HAP-1 (cell line): ENCODE measurements around the gene PIAS3.

ENCODE experiments used
- DNase-seq, 2 experiments: peaks; one replicate each; pipeline ENCODE4 v3.0.0-alpha.2; 2016 to 2020; ENCODE audit warnings: low spot score in 2 of 2
- H3K27me3 ChIP-seq: fragments of 250-450 bp; sonication (Bioruptor Pico); 2 replicates; pipeline ENCODE4 v1.5.1; 2020; ENCODE audit warnings: low read depth, mild to moderate bottlenecking, moderate library complexity
- H3K36me3 ChIP-seq: fragments of 250-450 bp; sonication (Bioruptor Pico); replicated peaks from 2 replicates; pipeline ENCODE4 v1.5.1; 2020; ENCODE audit warnings: mild to moderate bottlenecking
- H3K4me1 ChIP-seq: fragments of 250-450 bp; sonication (Bioruptor Pico); 2 replicates; pipeline ENCODE4 v1.5.1; 2020; ENCODE audit warnings: mild to moderate bottlenecking
- H3K4me3 ChIP-seq: fragments of 250-450 bp; sonication (Bioruptor Pico); 2 replicates; pipeline ENCODE4 v1.5.1; 2020; ENCODE audit warnings: mild to moderate bottlenecking, moderate library complexity
- H3K9me3 ChIP-seq: fragments of 250-450 bp; sonication (Bioruptor Pico); 2 replicates; pipeline ENCODE4 v1.5.1; 2020; ENCODE audit warnings: mild to moderate bottlenecking, moderate library complexity
- in situ Hi-C: fragments of 300-500 bp; cut with MboI; formaldehyde crosslinking; loops from 3 replicates; pipeline ENCODE4 v1.14.3; 2020; ENCODE audit warnings: low sequenced_read_pairs, inconsistent platforms, mixed read lengths

The PIAS3 gene

DNA sequence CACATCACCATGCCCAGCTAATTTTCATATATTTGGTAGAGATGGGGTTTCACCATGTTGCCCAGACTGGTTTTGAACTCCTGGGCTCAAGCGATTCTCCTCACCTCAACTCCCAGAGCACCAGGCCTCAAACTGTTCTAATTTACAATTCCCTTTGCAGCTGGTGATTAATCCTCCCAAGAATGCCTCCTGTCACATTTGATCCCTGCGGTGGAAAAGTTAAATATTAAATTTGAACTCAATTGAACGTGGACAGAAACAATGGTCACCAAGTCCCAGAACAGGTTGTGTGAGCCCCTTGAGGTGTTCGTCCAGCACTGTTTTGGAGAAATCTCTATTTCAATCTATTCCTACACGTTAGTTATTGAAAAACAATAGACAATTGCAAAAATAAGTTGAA is 28.8 kb upstream of the PIAS3 start:
- Histone ChIP-seq H3K4me1 (peaks cover 21% of the 10 kb centered on the region), H3K36me3 (no peaks in the 10 kb centered on the region), H3K9me3 (no peaks in the 10 kb centered on the region), H3K27me3 (peaks cover 11% of the 10 kb centered on the region), H3K4me3 (no peak overlapping the region)
- DNase-seq: peak in 1 of 2 experiments; percentile 25
- in situ Hi-C loops: no loop called here

DNA sequence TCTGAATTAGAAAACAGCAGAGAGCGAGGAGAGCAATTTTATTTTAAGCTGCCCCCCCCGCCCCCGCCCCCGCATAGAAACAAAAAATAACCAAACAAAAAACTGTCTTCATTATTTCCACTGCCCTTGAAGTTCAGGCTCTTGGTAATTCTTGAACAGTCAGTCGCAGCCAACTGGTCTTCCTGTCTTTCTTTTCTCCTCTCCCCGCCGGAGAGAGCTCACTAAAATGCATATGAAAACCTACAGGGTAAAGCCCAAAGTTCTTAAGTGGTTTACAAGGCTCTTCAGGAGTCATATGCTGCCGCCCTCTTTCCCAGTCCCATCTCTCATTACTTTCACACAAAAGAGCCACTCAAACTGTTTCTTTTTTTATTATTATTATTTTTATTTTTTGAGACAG is 27.9 kb upstream of the PIAS3 start:
- Histone ChIP-seq H3K4me3 (no peak overlapping the region), H3K27me3 (peaks cover 11% of the 10 kb centered on the region), H3K9me3 (no peaks in the 10 kb centered on the region), H3K4me1 (peaks cover 17% of the 10 kb centered on the region), H3K36me3 (no peaks in the 10 kb centered on the region)
- in situ Hi-C loops: no loop called here
- peak; percentile 48 to 49 for DNase-seq

DNA sequence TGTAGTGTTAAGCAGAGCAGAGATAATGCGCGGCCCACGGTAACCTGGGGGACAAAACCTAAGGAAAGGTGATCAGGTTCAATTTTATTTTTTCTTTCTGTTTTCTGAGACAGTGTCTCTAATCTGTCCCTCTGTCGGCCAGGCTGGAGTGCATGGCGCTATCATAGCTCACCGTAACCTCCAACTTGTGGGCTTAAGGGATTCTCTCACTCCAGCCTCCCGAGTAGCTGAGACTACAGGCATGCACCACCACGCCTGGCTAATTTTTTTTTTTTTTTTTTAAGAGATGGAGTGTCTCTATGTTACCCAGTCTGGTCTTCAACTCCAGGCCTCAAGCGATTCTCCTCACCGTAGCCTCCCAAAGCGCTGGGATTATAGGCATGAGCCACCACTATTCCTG is 27.5 kb upstream of the PIAS3 start:
- in situ Hi-C loops: no loop called here
- H3K27me3 ChIP-seq: peaks cover 11% of the 10 kb centered on the region

DNA sequence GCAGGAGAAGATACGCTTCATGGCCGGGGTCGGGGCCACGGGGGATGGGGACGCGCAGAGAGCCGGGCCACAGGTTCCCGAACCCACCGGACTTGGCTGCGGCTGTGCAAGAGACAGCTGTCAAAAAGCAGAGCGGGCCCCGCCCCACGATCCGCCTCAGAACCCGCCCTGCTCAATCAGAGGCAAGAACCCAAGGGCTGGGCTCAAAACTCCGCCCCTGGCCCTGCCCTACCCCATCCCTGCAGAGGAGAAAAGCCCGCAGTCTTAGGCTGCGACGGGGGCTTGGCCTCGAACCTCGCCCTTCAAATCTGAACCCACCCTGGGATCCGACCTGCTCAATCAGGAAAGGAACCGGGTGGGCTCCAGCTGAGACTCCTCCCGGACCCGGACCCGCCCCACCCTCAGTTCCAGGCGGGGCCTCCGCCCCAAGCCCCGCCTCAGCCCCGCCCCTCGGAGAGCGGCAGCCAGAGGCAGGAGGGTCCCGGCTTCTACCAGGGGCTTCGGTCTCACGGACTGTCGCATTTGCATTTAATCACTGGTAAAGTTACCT is 26.9 kb upstream of the PIAS3 start, which contains the start of gene ANKRD35:
Gene ANKRD35 (minus strand): TSS at position 129 of the 550 bp plus-strand sequence. CDS start 108 bp downstream, at position 21.
- in situ Hi-C loops: no loop called here
- Histone ChIP-seq H3K9me3 (no peaks in the 10 kb centered on the region), H3K27me3 (peaks cover 11% of the 10 kb centered on the region), H3K4me1 (peaks cover 17% of the 10 kb centered on the region), H3K36me3 (no peaks in the 10 kb centered on the region), H3K4me3 (peak within 1 kb of the TSS; percentile 56)
- DNase-seq: peak; percentile 83 to 94

More for the DNA sequence above, 27.5 kb upstream of the PIAS3 start:
- H3K9me3 ChIP-seq: no peaks in the 10 kb centered on the region
- H3K36me3 ChIP-seq: no peaks in the 10 kb centered on the region
- peaks cover 17% of the 10 kb centered on the region for H3K4me1 ChIP-seq
- no peak for DNase-seq
- peak overlapping the region; percentile 56 for H3K4me3 ChIP-seq

DNA sequence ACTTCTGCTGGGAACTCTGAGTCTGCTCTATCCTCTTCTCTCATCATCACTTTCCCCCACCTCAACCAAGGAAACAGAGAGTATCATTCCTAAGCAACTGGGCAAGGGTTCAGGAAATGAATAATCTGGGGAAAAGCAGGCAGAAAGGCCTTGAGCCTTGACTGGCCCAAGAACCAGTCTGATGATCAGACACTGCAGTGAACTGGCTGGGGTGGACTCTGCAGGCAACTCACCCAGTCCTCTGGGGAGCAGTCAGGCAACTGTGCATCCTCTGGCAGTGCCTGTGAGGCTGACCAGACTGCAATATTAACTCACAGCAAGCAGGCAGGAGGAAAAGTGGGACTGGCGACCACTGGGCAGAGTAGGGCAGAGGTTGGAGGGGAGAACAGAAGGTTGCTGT is 25.8 kb upstream of the PIAS3 start:
- Histone ChIP-seq H3K27me3 (peaks cover 11% of the 10 kb centered on the region), H3K9me3 (no peaks in the 10 kb centered on the region), H3K36me3 (no peaks in the 10 kb centered on the region), H3K4me3 (no peak overlapping the region), H3K4me1 (peaks cover 17% of the 10 kb centered on the region)
- DNase-seq: no peak
- in situ Hi-C loops: no loop called here

DNA sequence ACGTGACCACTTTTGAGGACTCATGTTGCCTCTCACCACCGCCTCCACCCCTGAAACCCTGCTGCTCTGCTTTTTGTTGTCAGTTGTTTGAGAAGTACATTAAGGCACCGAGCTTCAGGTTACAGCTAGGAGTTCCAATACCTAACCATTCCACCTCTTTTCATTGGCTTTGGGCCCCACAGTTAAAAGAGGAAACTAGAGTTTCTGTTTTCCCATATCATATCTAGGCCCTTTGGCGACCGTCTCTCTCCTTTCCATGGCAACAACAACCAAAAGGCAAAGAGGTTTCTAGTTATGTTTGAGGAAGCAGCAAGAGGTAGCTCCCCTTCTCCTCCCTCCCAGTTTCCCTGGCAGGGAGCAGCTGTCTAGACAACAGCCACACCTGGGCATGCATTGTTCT is 20.9 kb upstream of the PIAS3 start:
- no peak overlapping the region for H3K4me3 ChIP-seq
- no peaks in the 10 kb centered on the region; the same call in 1 of the 2 replicates for H3K4me1 ChIP-seq
- peaks cover 16% of the 10 kb centered on the region for H3K27me3 ChIP-seq
- H3K36me3 ChIP-seq: no peaks in the 10 kb centered on the region
- no peaks in the 10 kb centered on the region for H3K9me3 ChIP-seq
- in situ Hi-C loops: no loop called here
- no peak for DNase-seq

DNA sequence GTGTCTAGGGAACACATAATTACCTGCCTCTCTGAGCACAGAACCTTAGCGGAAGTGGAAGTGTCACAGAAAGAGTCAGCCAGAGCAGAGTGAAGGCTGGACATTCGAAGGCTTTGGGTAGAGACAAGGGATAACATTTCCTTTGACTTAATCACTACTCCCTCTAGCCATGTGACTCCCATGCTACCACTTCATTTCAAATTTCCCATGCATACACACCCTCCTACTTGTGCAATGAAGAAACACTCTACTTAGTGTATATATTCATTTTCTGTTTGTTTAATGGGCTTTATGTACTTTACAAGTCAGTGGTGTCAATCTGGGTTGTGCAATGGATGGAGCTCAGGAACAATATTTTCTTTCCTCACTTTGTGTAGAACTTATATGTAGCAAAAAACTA is 19.8 kb upstream of the PIAS3 start:
- no peaks in the 10 kb centered on the region for H3K36me3 ChIP-seq
- H3K9me3 ChIP-seq: no peaks in the 10 kb centered on the region
- no peak overlapping the region for H3K4me3 ChIP-seq
- no peak for DNase-seq
- H3K27me3 ChIP-seq: peaks cover 7% of the 10 kb centered on the region
- no peaks in the 10 kb centered on the region; the same call in 1 of the 2 replicates for H3K4me1 ChIP-seq
- in situ Hi-C loops: no loop called here

DNA sequence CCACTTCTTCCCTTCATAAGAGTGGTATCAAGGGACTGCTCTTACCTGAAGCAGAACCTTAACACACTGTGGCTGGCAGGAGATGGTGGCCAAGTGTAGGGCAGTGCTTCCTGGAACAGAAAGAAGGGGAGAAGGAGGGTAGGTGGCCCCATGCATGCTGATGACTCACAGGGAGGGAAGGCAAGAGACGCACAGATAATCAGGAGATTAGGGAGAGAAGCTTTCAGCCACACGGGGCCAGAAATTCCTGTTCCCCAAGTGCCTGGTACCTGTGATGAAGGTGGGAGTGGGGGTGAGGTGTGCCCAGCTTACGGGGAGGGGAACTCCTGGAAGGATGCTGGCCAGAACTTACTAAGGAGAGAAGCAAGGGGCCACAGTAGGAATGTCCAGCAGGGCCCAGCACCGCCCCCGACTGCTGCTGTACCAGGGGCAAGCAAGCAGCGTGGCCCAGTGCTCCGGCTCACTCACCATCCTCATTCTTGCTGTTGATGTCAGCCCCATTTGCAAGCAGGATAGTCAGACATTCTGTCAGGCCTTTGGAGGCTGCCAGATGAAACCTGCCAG is 19.1 kb upstream of the PIAS3 start:
- H3K4me1 ChIP-seq: no peaks in the 10 kb centered on the region; the same call in 1 of the 2 replicates
- no peak overlapping the region for H3K4me3 ChIP-seq
- H3K27me3 ChIP-seq: peaks cover 7% of the 10 kb centered on the region
- DNase-seq: no peak
- no peaks in the 10 kb centered on the region for H3K9me3 ChIP-seq
- H3K36me3 ChIP-seq: no peaks in the 10 kb centered on the region
- in situ Hi-C loops: no loop called here

DNA sequence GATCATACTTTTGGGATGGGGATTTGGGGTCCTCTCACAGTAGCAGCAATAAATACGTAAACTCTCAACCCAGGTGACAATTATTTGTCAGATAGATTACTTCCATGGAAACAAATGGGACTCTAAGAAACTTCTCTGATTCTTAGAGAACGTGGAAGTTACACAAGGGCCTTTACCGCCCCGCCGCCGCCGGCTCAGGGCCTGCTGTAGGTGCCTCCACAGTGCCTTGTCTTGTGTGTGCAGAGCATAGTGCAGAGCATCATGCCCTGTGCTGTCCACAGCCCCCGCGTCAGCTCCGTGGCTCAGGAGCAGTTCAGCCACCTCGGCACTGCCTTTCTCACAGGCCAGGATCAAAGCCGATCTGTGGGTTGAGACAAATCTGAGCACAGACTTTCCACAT is 15.8 kb upstream of the PIAS3 start:
- no peak for DNase-seq
- Histone ChIP-seq H3K4me3 (no peak overlapping the region), H3K36me3 (no peaks in the 10 kb centered on the region), H3K27me3 (peaks cover 17% of the 10 kb centered on the region), H3K4me1 (no peaks in the 10 kb centered on the region), H3K9me3 (no peaks in the 10 kb centered on the region)
- in situ Hi-C loops: no loop called here

DNA sequence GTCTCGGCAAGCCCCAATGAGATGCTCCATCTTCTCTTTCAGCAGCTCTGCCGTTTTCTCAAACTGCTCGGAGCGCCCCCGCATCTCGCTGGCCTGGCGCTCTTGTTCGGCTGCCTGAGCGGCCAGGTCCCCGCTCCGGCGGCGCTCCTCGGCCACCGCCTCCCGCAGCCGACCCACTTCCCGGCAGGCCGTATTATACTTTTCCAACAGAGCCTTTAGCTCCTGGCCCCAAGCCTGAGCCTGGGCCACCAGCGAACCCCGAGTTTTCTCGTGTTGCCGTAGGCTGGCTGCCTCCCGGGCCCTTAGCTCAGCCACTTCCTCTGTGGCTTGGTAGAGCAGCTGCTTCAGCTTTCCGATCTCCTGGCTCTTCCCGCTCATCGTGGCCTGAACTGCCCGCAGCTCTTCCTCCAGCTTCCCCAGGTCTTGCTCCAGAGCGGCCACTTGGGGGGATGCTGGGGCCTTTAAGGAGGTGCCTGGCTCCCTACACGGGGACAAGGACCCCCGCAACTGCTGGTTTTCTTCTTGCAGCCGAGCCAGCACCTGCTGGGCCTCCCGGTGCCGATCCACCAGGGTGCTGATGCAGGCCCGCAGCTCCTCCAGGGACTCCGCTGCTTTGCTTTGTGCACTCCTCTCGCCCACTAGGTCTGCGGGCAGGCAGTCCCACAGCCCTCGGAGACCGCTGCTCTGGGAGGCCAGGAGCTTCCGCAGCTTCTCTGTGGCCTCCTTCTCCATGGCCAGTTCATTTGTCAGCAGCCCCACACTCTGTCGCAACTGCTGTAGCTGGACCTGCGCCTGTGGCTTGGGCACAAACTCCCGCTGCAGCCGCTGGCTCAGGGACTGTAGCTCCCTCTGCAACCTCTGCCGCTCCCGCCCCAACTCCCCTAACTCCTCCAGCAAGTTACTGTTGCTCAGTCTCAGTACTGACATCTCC is 13.4 kb upstream of the PIAS3 start:
- peaks cover 20% of the 10 kb centered on the region for H3K27me3 ChIP-seq
- DNase-seq: no peak
- in situ Hi-C loops: no loop called here
- H3K36me3 ChIP-seq: no peaks in the 10 kb centered on the region
- no peaks in the 10 kb centered on the region for H3K9me3 ChIP-seq
- H3K4me3 ChIP-seq: no peak overlapping the region
- no peaks in the 10 kb centered on the region for H3K4me1 ChIP-seq

DNA sequence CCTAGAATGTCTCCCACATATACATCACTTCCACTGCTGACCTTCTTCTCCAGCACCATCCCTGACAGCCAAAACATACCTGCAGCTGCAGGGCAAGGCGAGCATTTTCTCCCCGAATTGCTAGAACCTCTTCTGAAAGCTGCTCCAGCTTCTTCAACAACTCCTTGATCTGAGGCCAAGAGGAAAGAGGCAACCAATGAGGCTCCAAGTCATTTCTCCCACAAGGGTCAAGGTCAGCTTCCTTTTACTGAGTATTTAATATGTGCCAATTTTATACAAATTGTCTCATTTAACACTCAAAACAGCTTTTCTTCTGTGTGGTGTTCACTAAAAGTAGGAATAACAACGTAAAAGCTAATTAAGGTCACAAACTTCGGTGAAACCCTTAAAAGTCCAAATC is 9.4 kb upstream of the PIAS3 start:
- H3K27me3 ChIP-seq: peaks cover 28% of the 10 kb centered on the region
- in situ Hi-C loops: no loop called here
- no peak overlapping the region for H3K4me3 ChIP-seq
- H3K4me1 ChIP-seq: no peaks in the 10 kb centered on the region
- no peak for DNase-seq
- no peaks in the 10 kb centered on the region for H3K9me3 ChIP-seq
- H3K36me3 ChIP-seq: no peaks in the 10 kb centered on the region

DNA sequence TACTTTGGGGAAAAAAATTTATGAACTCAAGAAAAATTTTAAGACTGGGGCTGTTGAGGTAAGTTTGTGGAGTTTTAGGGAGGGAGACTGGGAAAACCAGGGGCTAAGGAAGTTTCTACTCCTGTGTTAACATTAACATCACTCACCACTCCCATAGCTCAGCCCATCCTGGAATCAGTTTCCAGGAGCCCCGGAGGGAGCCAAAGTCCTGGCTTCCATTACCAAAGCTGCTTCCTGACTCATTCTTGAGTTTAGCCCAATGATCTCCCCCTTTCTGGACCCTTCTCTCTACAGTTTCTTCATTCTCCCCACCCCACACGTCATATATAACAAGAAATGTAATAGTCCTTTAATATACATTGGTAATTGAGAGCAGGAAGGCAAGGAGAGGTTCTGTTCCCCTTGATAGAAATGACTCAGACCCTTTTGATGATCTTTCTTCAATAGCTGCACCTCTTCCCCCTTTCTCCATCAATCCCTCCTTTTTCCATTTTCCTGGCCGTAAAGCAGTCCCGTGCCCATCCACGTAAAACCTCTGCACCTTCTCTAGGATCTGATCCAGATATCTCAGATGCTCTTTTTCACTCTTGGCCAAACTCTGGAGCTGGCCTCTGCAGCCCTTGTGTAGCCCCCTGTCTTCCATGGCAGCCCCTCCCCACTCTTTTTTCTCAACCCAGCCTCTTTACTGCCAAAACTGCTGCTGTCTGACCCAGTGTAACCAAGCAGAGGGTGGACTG is 4.6 kb upstream of the PIAS3 start:
- no peak for DNase-seq
- H3K36me3 ChIP-seq: peaks cover 4% of the 10 kb centered on the region; the same call in 1 of the 2 replicates
- no peaks in the 10 kb centered on the region; the same call in 1 of the 2 replicates for H3K9me3 ChIP-seq
- H3K4me1 ChIP-seq: peaks cover 11% of the 10 kb centered on the region
- peaks cover 19% of the 10 kb centered on the region for H3K27me3 ChIP-seq
- in situ Hi-C loops: no loop called here
- no peak overlapping the region for H3K4me3 ChIP-seq

DNA sequence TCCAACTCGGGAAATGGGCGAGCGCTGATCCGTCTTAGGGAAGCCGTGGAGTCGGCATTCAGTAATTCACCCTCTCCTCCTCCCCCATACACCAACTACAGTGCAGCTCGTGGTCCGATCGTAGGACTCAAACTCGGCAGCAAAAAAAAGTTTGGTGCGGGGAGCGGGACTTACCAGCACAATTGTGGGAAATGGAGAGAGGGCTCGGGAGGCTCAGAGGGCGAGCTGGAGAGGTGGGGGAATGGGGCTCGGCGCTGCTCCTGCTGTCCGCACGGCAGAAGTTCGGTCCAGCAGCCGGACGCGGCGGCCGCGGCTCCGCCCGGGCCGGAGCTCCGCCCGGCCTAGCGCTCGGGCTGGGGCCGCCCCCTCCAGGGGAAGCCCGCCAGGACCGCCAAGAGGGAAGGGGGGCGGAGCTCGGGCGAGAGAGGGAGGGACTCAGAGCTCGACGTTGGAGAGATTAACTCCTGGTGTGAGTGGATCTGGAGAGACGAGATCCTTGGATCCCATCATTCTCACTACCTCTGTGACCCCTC is 676 bp upstream of the PIAS3 start:
- H3K27me3 ChIP-seq: 0 out of 2 replicates have a peak, but pooled peaks cover 5% of the 10 kb centered on the region
- in situ Hi-C loops: no loop called here
- peaks cover 19% of the 10 kb centered on the region for H3K36me3 ChIP-seq
- H3K9me3 ChIP-seq: peaks cover 4% of the 10 kb centered on the region; the same call in 1 of the 2 replicates
- peak; percentile 85 to 96 for DNase-seq
- H3K4me3 ChIP-seq: peak overlapping the region; percentile 95
- H3K4me1 ChIP-seq: peaks cover 11% of the 10 kb centered on the region
